ENCODE results near the gene CAMK1. TPM values are rescaled to one million over a fixed set of nuclear protein-coding genes. Genes with fewer than 3 reads are reported as not detected.

The CAMK1 gene
- total RNA-seq, 1 experiment from 2014 or later = 31.2 TPM

- DNase-seq (ENCODE audit: low read depth) = peak; percentile 36
Observed at GRCh38 chr3:9793161-9793781, 23.5 kb upstream of the CAMK1 start.

GRCh38 chr3:9792405-9793160 lies 22.8 kb upstream of the CAMK1 start, which contains the start of the genes ARPC4 and TADA3:
TSS of gene ARPC4 (plus strand) at chr3:9793082. CDS start at chr3:9793122, 40 bp downstream.
TSS of gene TADA3 (minus strand) at chr3:9792473. CDS start at chr3:9791466, 1,007 bp downstream.
- DNase-seq (ENCODE audit: low read depth) = peak; percentile 94

- DNase-seq (ENCODE audit: low read depth) = no peak
Observed at GRCh38 chr3:9791790-9792404, 22.1 kb upstream of the CAMK1 start.

GRCh38 chr3:9791127-9791526 lies 21.4 kb upstream of the CAMK1 start:
- DNase-seq (ENCODE audit: low read depth) = no peak

GRCh38 chr3:9787714-9788113 lies 18.0 kb upstream of the CAMK1 start:
- DNase-seq (ENCODE audit: low read depth) = no peak

GRCh38 chr3:9786825-9787669 lies 17.3 kb upstream of the CAMK1 start:
- DNase-seq (ENCODE audit: low read depth) = no peak

- no peak for DNase-seq (ENCODE audit: low read depth)
Observed at GRCh38 chr3:9786209-9786739, 16.5 kb upstream of the CAMK1 start.

- DNase-seq (ENCODE audit: low read depth) = no peak
Observed at GRCh38 chr3:9785602-9786001, 15.9 kb upstream of the CAMK1 start.

- no peak for DNase-seq (ENCODE audit: low read depth)
Observed at GRCh38 chr3:9784965-9785364, 15.2 kb upstream of the CAMK1 start.

GRCh38 chr3:9783954-9784353 lies 14.2 kb upstream of the CAMK1 start:
- DNase-seq (ENCODE audit: low read depth) = no peak

GRCh38 chr3:9782770-9783169 lies 13.0 kb upstream of the CAMK1 start:
- DNase-seq (ENCODE audit: low read depth) = no peak

GRCh38 chr3:9781978-9782603 lies 12.3 kb upstream of the CAMK1 start:
- DNase-seq (ENCODE audit: low read depth) = no peak

GRCh38 chr3:9781551-9781950 lies 11.8 kb upstream of the CAMK1 start:
- DNase-seq (ENCODE audit: low read depth) = no peak

GRCh38 chr3:9780910-9781309 lies 11.2 kb upstream of the CAMK1 start:
- no peak for DNase-seq (ENCODE audit: low read depth)

GRCh38 chr3:9780458-9780812 lies 10.7 kb upstream of the CAMK1 start:
- no peak for DNase-seq (ENCODE audit: low read depth)

GRCh38 chr3:9779721-9780457 lies 10.1 kb upstream of the CAMK1 start:
- DNase-seq (ENCODE audit: low read depth) = no peak

GRCh38 chr3:9779075-9779593 lies 9.4 kb upstream of the CAMK1 start:
- no peak for DNase-seq (ENCODE audit: low read depth)

- DNase-seq (ENCODE audit: low read depth) = peak; percentile 35
Observed at GRCh38 chr3:9778143-9779074, 8.7 kb upstream of the CAMK1 start.

GRCh38 chr3:9777694-9778021 lies 7.9 kb upstream of the CAMK1 start:
- no peak for DNase-seq (ENCODE audit: low read depth)
